ENCODE data around the gene NTRK3.
"Not testable (repeated sequence)": the region's sequence is repeated elsewhere in the genome, so short reads cannot be mapped to it uniquely, and the experiment has no call there.

The NTRK3 gene

GRCh38 chr15:88083811-88084760, 172.5 kb downstream of the NTRK3 start:
- Histone ChIP-seq H3K9me3 (ENCODE audit: insufficient read depth, low read depth, low read length) (no peaks in the 10 kb centered on the region), H3K27me3 (ENCODE audit: insufficient read depth, low read length) (no peaks in the 10 kb centered on the region), H3K36me3 (ENCODE audit: insufficient read depth, low read depth, low read length) (no peaks in the 10 kb centered on the region), H3K9ac (ENCODE audit: low read depth, low read length) (no peak overlapping the region), H3K4me1 (ENCODE audit: insufficient read depth, low read length) (no peaks in the 10 kb centered on the region; the same call in 1 of the 2 replicates), H3K27ac (ENCODE audit: low read length) (no peak overlapping the region), H3K4me3 (ENCODE audit: low read length) (no peak overlapping the region)

- Histone ChIP-seq H3K27me3 (ENCODE audit: insufficient read depth, low read length) (no peaks in the 10 kb centered on the region), H3K9ac (ENCODE audit: low read depth, low read length) (no peak overlapping the region), H3K4me3 (ENCODE audit: low read length) (no peak overlapping the region), H3K4me1 (ENCODE audit: insufficient read depth, low read length) (no peaks in the 10 kb centered on the region; the same call in 1 of the 2 replicates), H3K27ac (ENCODE audit: low read length) (no peak overlapping the region), H3K36me3 (ENCODE audit: insufficient read depth, low read depth, low read length) (no peaks in the 10 kb centered on the region), H3K9me3 (ENCODE audit: insufficient read depth, low read depth, low read length) (no peaks in the 10 kb centered on the region)
Measured at GRCh38 chr15:88080616-88081015, 175.9 kb downstream of the NTRK3 start.

GRCh38 chr15:88077296-88078020, 179.1 kb downstream of the NTRK3 start:
- no peak overlapping the region for H3K4me3 ChIP-seq (ENCODE audit: low read length)
- no peaks in the 10 kb centered on the region for H3K9me3 ChIP-seq (ENCODE audit: insufficient read depth, low read depth, low read length)
- H3K27me3 ChIP-seq (ENCODE audit: insufficient read depth, low read length), result no peaks in the 10 kb centered on the region
- no peaks in the 10 kb centered on the region for H3K36me3 ChIP-seq (ENCODE audit: insufficient read depth, low read depth, low read length)
- no peak overlapping the region for H3K27ac ChIP-seq (ENCODE audit: low read length)
- H3K9ac ChIP-seq (ENCODE audit: low read depth, low read length), result no peak overlapping the region
- peaks cover 9% of the 10 kb centered on the region; the same call in 1 of the 2 replicates for H3K4me1 ChIP-seq (ENCODE audit: insufficient read depth, low read length)

- Histone ChIP-seq H3K27ac (ENCODE audit: low read length) (no peak overlapping the region), H3K27me3 (ENCODE audit: insufficient read depth, low read length) (no peaks in the 10 kb centered on the region), H3K9me3 (ENCODE audit: insufficient read depth, low read depth, low read length) (no peaks in the 10 kb centered on the region), H3K4me3 (ENCODE audit: low read length) (no peak overlapping the region), H3K4me1 (ENCODE audit: insufficient read depth, low read length) (peaks cover 12% of the 10 kb centered on the region; the same call in 1 of the 2 replicates), H3K36me3 (ENCODE audit: insufficient read depth, low read depth, low read length) (no peaks in the 10 kb centered on the region), H3K9ac (ENCODE audit: low read depth, low read length) (no peak overlapping the region)
Measured at GRCh38 chr15:88076328-88076727, 180.2 kb downstream of the NTRK3 start.

GRCh38 chr15:88075102-88075501, 181.4 kb downstream of the NTRK3 start:
- Histone ChIP-seq H3K4me3 (ENCODE audit: low read length) (no peak overlapping the region), H3K9me3 (ENCODE audit: insufficient read depth, low read depth, low read length) (no peaks in the 10 kb centered on the region), H3K36me3 (ENCODE audit: insufficient read depth, low read depth, low read length) (no peaks in the 10 kb centered on the region), H3K27me3 (ENCODE audit: insufficient read depth, low read length) (no peaks in the 10 kb centered on the region), H3K27ac (ENCODE audit: low read length) (no peak overlapping the region), H3K4me1 (ENCODE audit: insufficient read depth, low read length) (peaks cover 12% of the 10 kb centered on the region; the same call in 1 of the 2 replicates), H3K9ac (ENCODE audit: low read depth, low read length) (no peak overlapping the region)

GRCh38 chr15:88074386-88074785, 182.2 kb downstream of the NTRK3 start:
- Histone ChIP-seq H3K4me3 (ENCODE audit: low read length) (no peak overlapping the region), H3K27ac (ENCODE audit: low read length) (no peak overlapping the region), H3K4me1 (ENCODE audit: insufficient read depth, low read length) (peaks cover 12% of the 10 kb centered on the region; the same call in 1 of the 2 replicates), H3K36me3 (ENCODE audit: insufficient read depth, low read depth, low read length) (no peaks in the 10 kb centered on the region), H3K9me3 (ENCODE audit: insufficient read depth, low read depth, low read length) (no peaks in the 10 kb centered on the region), H3K9ac (ENCODE audit: low read depth, low read length) (no peak overlapping the region), H3K27me3 (ENCODE audit: insufficient read depth, low read length) (no peaks in the 10 kb centered on the region)

GRCh38 chr15:88073391-88073691, 183.2 kb downstream of the NTRK3 start:
- H3K27ac ChIP-seq (ENCODE audit: low read length), result no peak overlapping the region

GRCh38 chr15:88072598-88073390, 183.7 kb downstream of the NTRK3 start:
- Histone ChIP-seq H3K9me3 (ENCODE audit: insufficient read depth, low read depth, low read length) (no peaks in the 10 kb centered on the region), H3K27me3 (ENCODE audit: insufficient read depth, low read length) (no peaks in the 10 kb centered on the region), H3K4me1 (ENCODE audit: insufficient read depth, low read length) (peaks cover 12% of the 10 kb centered on the region; the same call in 1 of the 2 replicates), H3K4me3 (ENCODE audit: low read length) (no peak overlapping the region; the same call in 1 of the 2 replicates), H3K9ac (ENCODE audit: low read depth, low read length) (no peak overlapping the region), H3K36me3 (ENCODE audit: insufficient read depth, low read depth, low read length) (no peaks in the 10 kb centered on the region), H3K27ac (ENCODE audit: low read length) (no peak overlapping the region)

More at GRCh38 chr15:88073391-88073691, 183.2 kb downstream of the NTRK3 start:
- Histone ChIP-seq H3K36me3 (ENCODE audit: insufficient read depth, low read depth, low read length) (no peaks in the 10 kb centered on the region), H3K9me3 (ENCODE audit: insufficient read depth, low read depth, low read length) (no peaks in the 10 kb centered on the region), H3K4me1 (ENCODE audit: insufficient read depth, low read length) (peaks cover 12% of the 10 kb centered on the region; the same call in 1 of the 2 replicates), H3K4me3 (ENCODE audit: low read length) (no peak overlapping the region; the same call in 1 of the 2 replicates), H3K27me3 (ENCODE audit: insufficient read depth, low read length) (no peaks in the 10 kb centered on the region), H3K9ac (ENCODE audit: low read depth, low read length) (no peak overlapping the region)

GRCh38 chr15:88072133-88072532, 184.4 kb downstream of the NTRK3 start:
- not testable (repeated sequence) for H3K27me3 ChIP-seq (ENCODE audit: insufficient read depth, low read length); H3K36me3 ChIP-seq (ENCODE audit: insufficient read depth, low read depth, low read length); H3K4me3 ChIP-seq (ENCODE audit: low read length); H3K9ac ChIP-seq (ENCODE audit: low read depth, low read length); H3K27ac ChIP-seq (ENCODE audit: low read length); H3K9me3 ChIP-seq (ENCODE audit: insufficient read depth, low read depth, low read length)
- H3K4me1 ChIP-seq (ENCODE audit: insufficient read depth, low read length), result peaks cover 12% of the 10 kb centered on the region; the same call in 1 of the 2 replicates

GRCh38 chr15:88071141-88071540, 185.4 kb downstream of the NTRK3 start:
- Histone ChIP-seq H3K9ac (ENCODE audit: low read depth, low read length) (no peak overlapping the region), H3K27ac (ENCODE audit: low read length) (no peak overlapping the region), H3K4me3 (ENCODE audit: low read length) (no peak overlapping the region), H3K9me3 (ENCODE audit: insufficient read depth, low read depth, low read length) (no peaks in the 10 kb centered on the region), H3K4me1 (ENCODE audit: insufficient read depth, low read length) (peaks cover 12% of the 10 kb centered on the region; the same call in 1 of the 2 replicates), H3K36me3 (ENCODE audit: insufficient read depth, low read depth, low read length) (no peaks in the 10 kb centered on the region), H3K27me3 (ENCODE audit: insufficient read depth, low read length) (no peaks in the 10 kb centered on the region)

- no peaks in the 10 kb centered on the region for H3K27me3 ChIP-seq (ENCODE audit: insufficient read depth, low read length)
- no peak overlapping the region for H3K9ac ChIP-seq (ENCODE audit: low read depth, low read length)
- H3K36me3 ChIP-seq (ENCODE audit: insufficient read depth, low read depth, low read length), result no peaks in the 10 kb centered on the region
Measured at GRCh38 chr15:88069561-88069960, 187.0 kb downstream of the NTRK3 start.

More at GRCh38 chr15:88069561-88069960, 187.0 kb downstream of the NTRK3 start:
- H3K4me3 ChIP-seq (ENCODE audit: low read length), result no peak overlapping the region
- no peak overlapping the region for H3K27ac ChIP-seq (ENCODE audit: low read length)
- no peaks in the 10 kb centered on the region for H3K9me3 ChIP-seq (ENCODE audit: insufficient read depth, low read depth, low read length)
- H3K4me1 ChIP-seq (ENCODE audit: insufficient read depth, low read length), result peaks cover 12% of the 10 kb centered on the region; the same call in 1 of the 2 replicates

Measured in iPS-20b (cell line).